Hepatocyte (in vitro differentiated cells): ENCODE results near the gene AFAP1.

Experiments used
- EZH2 ChIP-seq: fragments of 200-600 bp; sonication (generic); IDR thresholded peaks from 2 replicates; pipeline ENCODE4 v1.6.1; 2016; ENCODE audit warnings: antibody characterized with exemption, mild to moderate bottlenecking, borderline replicate concordance
- EZH2phosphoT487 ChIP-seq: fragments of 200-600 bp; sonication (generic); IDR thresholded peaks from one replicate; pipeline ENCODE4 v1.6.1; 2018; ENCODE audit warnings: antibody characterized with exemption, mild to moderate bottlenecking, low read depth, moderate library complexity; ENCODE audit not compliant: unreplicated experiment, severe bottlenecking
- TF ChIP-seq, protein P1 (sequence below): fragments of 200-600 bp; sonication (generic); IDR thresholded peaks from 2 replicates; pipeline ENCODE4 v1.5.1; 2016; ENCODE audit warnings: antibody characterized with exemption, mild to moderate bottlenecking; ENCODE audit not compliant: poor library complexity

DNA sequence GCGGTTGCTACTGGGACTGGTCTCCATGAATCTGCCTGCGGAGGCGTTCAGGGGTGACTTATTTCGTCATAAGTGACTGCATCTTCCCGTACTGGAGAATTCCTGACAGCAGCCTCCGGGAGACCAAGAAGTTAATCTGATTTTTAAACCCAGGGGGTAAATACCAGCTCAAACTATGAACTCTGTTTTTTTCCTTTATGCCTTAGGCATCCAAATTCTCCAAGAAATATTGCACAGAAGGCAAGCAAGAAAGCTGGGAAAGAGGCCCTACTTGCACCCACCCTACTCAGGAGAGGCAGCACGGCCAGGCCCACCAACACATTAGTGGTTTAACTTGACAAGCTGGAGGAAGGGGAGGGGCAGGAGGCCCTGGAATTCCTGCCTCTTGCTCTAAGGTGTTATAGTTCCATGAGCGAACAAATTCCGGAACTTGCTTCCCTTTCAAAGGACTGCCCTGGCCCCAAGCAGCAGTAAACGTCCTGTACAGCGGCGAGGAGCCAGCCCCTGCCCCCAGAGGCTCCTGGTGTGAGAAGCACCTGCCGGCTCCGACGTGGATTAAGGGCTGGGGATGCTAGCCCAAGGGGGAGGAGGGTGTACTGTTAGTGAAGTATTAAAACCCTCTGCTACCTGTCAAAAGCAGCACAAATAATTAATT lies 177.2 kb downstream of the AFAP1 start:
- TF ChIP-seq, protein P1, sequence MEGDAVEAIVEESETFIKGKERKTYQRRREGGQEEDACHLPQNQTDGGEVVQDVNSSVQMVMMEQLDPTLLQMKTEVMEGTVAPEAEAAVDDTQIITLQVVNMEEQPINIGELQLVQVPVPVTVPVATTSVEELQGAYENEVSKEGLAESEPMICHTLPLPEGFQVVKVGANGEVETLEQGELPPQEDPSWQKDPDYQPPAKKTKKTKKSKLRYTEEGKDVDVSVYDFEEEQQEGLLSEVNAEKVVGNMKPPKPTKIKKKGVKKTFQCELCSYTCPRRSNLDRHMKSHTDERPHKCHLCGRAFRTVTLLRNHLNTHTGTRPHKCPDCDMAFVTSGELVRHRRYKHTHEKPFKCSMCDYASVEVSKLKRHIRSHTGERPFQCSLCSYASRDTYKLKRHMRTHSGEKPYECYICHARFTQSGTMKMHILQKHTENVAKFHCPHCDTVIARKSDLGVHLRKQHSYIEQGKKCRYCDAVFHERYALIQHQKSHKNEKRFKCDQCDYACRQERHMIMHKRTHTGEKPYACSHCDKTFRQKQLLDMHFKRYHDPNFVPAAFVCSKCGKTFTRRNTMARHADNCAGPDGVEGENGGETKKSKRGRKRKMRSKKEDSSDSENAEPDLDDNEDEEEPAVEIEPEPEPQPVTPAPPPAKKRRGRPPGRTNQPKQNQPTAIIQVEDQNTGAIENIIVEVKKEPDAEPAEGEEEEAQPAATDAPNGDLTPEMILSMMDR, result no peak
- TF ChIP-seq EZH2, result no peak
- no peak for TF ChIP-seq EZH2phosphoT487
